ENCODE data around the gene MACROD2. TPM values are rescaled to one million over a fixed set of nuclear protein-coding genes. Genes with fewer than 3 reads are reported as not detected.
"Not testable (repeated sequence)": the region's sequence is repeated elsewhere in the genome, so short reads cannot be mapped to it uniquely, and the experiment has no call there.

MACROD2 gene
- polyA plus RNA-seq, 4 donors = 13.0 to 15.9 (median 14.0) TPM

DNA sequence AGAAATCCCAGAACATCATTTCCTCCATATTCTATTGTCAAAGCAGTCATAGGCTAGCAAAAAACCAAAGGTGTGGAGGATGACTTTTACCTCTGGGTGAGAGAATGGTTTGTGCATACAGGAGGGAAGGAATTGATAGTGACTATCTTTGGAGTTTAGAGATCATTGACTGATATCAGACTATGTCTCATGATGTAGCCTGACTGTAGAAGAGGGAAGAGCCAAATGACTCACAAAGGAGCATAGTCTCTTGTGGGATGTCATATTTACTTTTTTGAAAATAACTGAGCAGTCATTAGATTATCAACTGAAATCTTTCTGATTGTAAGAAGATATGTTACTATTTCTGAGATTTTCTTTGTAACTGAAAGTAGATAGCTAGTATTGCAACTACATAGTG lies 183.6 kb downstream of the MACROD2 start:
- no peak for DNase-seq (ENCODE audit: low read depth in 4 of 4, low spot score in 2 of 4)

DNA sequence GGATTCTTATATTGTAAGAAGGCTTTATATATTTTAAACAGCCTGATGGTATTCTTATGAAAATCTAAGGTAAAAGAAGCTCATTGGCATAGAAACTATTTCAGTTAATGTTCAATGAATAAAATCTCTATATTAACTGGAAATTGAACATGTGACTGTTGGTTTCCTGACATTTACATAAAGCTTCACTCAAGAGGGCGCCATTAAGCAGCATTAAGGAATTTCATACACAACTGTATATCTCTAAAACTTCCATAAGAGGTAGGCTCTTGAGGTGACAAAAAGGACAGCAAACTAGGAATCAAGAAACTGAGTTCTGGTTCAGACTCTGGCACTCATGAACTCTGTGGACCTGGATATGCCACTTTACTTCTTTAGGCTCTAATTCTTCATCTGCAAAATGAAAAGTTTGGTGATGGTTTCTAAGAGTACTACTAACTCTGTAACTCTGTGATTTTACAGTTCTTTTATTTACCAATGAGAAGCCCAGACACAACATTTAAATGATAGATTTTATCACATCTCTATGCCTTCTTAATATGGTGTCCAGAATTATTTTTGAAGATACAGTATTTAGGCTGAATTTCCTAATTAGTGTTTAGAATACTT lies 194.6 kb downstream of the MACROD2 start:
- peak in 3 of 4 donors; percentile 13 to 41 (median 13) for DNase-seq (ENCODE audit: low read depth in 4 of 4, low spot score in 2 of 4)

GRCh38 chr20:14191559-14191958 lies 196.2 kb downstream of the MACROD2 start:
- DNase-seq (ENCODE audit: low read depth in 4 of 4, low spot score in 2 of 4) = no peak

DNA sequence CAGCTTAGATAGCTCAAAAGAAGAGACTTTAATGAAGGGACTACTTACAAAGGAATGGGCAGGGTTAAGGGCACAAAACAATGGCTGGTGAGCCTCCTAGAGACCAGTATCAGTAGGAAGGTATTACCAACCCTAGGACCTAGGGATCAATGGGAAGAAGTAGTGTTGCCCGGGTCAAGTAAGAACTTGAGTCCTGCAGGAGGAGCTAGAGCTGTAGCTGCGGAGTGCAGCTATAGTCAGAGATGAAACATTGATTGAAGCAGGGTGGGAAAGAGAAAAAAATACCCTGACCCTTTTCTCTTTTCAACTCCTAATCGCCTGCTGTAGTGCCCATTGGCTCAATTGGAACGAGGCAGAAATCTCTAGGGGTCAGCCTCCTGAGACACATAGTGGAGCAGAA lies 198.1 kb downstream of the MACROD2 start:
- DNase-seq (ENCODE audit: low read depth in 4 of 4, low spot score in 2 of 4) = no peak

- no peak for DNase-seq (ENCODE audit: low read depth in 4 of 4, low spot score in 2 of 4)
These were observed 198.6 kb downstream of the MACROD2 start for GRCh38 chr20:14193885-14194284.

GRCh38 chr20:14197097-14197496 lies 201.8 kb downstream of the MACROD2 start:
- no peak for DNase-seq (ENCODE audit: low read depth in 4 of 4, low spot score in 2 of 4)

GRCh38 chr20:14198416-14198815 lies 203.1 kb downstream of the MACROD2 start:
- no peak for DNase-seq (ENCODE audit: low read depth in 4 of 4, low spot score in 2 of 4)

GRCh38 chr20:14199111-14199510 lies 203.8 kb downstream of the MACROD2 start:
- peak in 1 of 4 donors; percentile 3 for DNase-seq (ENCODE audit: low read depth in 4 of 4, low spot score in 2 of 4)

GRCh38 chr20:14203657-14204056 lies 208.3 kb downstream of the MACROD2 start:
- no peak for DNase-seq (ENCODE audit: low read depth in 4 of 4, low spot score in 2 of 4)

DNA sequence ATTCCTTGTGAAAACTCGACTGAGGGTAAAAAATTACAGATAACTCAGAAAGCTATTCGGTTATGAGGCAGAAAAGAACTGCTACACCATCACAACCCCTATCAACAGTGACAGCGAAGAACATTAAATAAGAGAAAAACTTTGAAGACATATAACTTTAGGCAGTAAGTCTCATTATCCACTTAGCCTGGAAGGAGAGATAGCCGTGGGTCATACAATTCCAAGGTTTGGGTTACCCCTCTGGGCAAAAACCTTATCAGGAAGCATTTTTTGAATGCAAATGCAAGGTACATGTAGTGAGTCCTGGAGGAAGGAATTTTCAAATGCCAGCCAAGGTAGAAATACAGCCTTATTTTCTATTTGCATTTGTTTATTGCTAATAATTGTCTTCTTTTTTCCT lies 212.3 kb downstream of the MACROD2 start:
- no peak for DNase-seq (ENCODE audit: low read depth in 4 of 4, low spot score in 2 of 4)

DNA sequence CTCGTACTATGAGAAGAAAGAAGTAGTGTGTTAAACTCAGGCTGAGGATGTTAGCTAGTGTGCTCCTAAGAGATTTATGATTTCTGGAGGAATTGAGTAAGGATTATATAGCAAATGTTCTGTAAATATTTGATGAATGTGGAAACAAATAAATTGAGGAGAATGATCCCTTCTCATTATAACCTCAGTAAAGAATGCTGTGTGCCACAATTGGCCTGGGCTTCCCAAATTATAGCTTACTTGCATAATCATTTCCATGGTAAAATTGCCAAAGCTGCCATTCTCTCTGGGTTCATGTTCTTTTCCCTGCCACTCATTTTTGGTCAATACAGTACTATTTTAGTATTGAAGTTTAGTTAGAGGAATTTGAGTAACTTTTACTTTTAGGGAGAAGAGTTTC lies 213.6 kb downstream of the MACROD2 start:
- no peak for DNase-seq (ENCODE audit: low read depth in 4 of 4, low spot score in 2 of 4)

- no peak for DNase-seq (ENCODE audit: low read depth in 4 of 4, low spot score in 2 of 4)
These were observed 214.8 kb downstream of the MACROD2 start for GRCh38 chr20:14210146-14210545.

DNA sequence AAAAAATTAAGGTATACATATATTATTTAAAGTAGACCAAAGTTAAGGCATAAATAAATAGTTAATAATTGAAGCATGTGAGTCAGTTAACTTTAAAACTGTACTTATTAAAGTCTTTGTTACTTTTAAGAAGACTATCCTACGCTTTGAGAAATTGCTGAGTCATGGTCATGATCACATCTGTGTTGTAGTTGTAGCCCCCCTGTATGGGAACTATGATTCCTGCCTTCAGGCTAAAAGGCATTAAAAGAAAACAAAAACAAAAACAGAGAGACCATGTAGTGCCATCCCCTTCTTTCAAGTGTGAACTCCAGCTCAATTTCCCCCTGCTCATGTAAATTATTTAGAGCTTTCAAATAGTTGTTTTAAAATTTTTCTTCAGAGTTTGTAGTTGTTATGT lies 218.7 kb downstream of the MACROD2 start:
- no peak for DNase-seq (ENCODE audit: low read depth in 4 of 4, low spot score in 2 of 4)

GRCh38 chr20:14215880-14216279 lies 220.6 kb downstream of the MACROD2 start:
- DNase-seq (ENCODE audit: low read depth in 4 of 4, low spot score in 2 of 4) = not testable (repeated sequence)

GRCh38 chr20:14219801-14220461 lies 224.6 kb downstream of the MACROD2 start:
- no peak for DNase-seq (ENCODE audit: low read depth in 4 of 4, low spot score in 2 of 4)

DNA sequence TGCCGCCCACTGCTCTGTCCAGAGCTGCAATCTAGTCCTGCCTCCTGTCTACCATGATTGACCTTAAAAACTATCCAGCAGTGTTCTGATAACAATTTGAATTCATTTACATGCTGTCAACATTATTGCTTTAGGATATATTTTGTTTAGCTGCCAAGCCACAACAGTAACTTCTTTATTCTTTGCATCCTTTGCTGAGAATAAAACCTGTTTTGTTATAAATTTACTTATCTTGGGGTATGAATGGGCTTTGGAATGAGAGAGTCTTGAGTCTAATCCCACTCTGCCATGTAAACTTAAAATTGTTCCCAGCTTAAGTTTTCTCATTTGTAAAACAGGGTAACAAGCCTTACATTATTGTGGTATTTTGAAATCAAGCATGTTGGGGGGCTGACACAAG lies 225.7 kb downstream of the MACROD2 start:
- DNase-seq (ENCODE audit: low read depth in 4 of 4, low spot score in 2 of 4) = no peak

DNA sequence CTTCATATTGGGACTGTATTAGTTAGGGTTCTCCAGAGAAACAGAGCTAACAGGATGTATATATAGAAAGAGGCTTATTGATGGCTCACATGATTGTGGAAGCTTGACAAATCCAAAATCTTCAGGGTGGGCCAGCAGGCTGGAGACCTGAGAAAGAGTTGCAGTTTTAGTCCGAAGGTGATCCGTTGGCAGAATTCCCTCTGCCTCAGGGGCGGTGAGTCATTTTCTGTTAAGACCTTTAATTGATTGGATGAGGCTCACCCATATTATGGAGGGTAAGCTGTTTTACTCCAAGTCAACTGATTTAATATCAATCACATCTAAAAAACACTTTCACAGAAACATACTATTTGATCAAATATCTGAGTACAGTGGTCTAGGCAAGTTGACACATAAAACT lies 228.5 kb downstream of the MACROD2 start:
- no peak for DNase-seq (ENCODE audit: low read depth in 4 of 4, low spot score in 2 of 4)

- DNase-seq (ENCODE audit: low read depth in 4 of 4, low spot score in 2 of 4) = not testable (repeated sequence)
These were observed 231.0 kb downstream of the MACROD2 start for GRCh38 chr20:14226051-14227049.

DNA sequence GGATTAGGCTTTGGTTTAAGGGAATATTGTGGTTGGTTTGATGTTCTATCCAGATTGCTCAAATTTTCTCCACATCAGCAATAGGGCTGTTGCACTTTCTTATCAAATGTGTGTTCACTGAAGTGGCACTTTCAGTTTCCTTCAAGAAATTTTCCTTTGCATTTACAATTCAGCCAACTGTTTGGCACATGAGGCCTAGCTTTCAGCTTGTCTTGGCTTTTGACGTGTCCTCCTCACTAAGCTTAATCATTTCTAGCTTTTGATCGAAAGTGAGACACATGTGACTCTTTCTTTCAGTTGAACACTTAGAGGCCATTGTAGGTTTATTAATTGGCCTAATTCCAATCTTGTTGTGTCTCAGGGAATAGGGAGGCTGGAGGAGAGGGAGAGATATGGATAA lies 237.3 kb downstream of the MACROD2 start:
- DNase-seq (ENCODE audit: low read depth in 4 of 4, low spot score in 2 of 4) = no peak

GRCh38 chr20:14234666-14235295 lies 239.5 kb downstream of the MACROD2 start:
- DNase-seq (ENCODE audit: low read depth in 4 of 4, low spot score in 2 of 4) = no peak

- DNase-seq (ENCODE audit: low read depth in 4 of 4, low spot score in 2 of 4) = no peak
These were observed 240.0 kb downstream of the MACROD2 start for GRCh38 chr20:14235355-14235754.

Data from left renal cortex interstitium (tissue), 4 donors.